HG03066 (cell line): ENCODE results near the gene ZEB2.

Source experiments
- ATAC-seq: cut with Tn5 transposase; IDR thresholded peaks from one replicate; pipeline ENCODE4 v1.9.1; 2021; ENCODE audit warnings: low read depth; ENCODE audit not compliant: unreplicated experiment

Gene ZEB2

DNA sequence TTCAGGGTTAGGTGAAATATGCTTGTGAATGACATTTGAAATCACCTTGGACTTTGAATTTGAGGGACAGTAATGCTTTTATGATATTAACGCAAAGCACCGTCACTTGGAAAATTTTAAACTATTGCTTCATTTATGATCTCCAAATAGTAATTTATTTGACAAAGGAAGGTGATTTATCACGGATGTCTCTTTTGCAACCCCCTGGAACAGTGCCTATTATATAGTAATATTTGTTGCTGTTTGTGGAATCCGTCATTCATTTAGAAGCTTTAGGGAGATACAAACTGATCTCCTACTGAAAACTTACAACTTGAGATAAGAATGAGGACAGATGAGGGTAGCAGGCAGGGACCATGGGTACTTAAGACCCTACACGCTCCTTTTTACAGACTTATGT, 10.7 kb upstream of the ZEB2 start:
- ATAC-seq, result no peak

DNA sequence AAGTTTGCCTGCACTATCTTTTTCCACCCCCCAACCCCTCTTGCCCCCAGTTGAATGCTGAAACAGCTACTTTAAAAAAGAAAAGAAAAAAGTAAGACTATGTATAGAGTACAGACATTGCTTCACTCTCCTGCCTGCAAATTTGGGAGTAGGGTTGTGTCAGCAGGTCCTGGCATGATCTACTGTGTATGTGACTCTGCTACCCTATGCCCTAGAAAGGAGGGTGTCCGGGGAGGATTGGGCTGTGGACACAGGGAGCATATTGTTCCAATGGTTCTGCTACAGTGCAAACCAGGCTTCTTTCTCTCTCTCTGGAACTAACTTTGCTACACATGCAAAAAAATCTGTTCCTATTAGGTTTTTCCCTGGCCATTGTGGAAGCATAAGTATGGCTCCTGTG, 9.9 kb upstream of the ZEB2 start:
- ATAC-seq, result no peak

DNA sequence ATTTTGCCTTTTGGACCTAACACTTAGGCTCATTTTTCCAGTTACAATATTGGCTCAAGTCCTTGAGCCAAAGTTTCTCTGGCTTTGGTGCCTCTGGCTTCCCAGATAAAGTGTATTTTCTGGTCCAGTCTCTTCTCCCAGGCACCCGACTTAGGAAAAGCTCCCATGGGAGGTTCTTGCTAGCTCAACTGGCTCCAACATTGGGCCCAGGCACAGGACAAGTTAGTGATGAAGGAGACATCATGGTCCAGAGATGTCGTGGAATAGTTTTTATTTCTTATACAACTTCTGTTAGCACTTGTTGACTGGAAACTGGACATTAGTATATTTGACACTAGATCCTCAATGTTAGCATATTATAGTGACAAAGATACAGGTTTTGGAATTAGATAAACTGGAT, 8.2 kb upstream of the ZEB2 start:
- no peak for ATAC-seq

DNA sequence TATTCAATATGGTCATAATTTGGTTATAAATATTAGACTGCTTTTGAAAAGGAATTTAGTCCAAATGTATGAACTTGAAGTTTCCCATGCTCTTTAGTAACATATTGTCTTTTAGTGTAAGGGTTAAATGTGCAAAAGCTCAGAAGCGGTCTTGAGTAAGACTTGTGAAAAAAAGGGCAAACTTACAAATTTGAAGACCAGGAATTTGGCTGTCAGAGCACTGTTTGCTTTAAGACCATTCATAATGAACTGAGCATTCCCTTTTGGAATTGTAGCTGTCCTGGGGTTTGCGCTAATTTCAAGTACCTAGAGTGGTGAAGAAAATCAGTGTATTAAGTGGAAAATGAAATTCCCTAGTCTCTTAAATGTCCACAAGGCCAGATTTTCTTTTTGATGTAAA, 6.9 kb upstream of the ZEB2 start:
- no peak for ATAC-seq

DNA sequence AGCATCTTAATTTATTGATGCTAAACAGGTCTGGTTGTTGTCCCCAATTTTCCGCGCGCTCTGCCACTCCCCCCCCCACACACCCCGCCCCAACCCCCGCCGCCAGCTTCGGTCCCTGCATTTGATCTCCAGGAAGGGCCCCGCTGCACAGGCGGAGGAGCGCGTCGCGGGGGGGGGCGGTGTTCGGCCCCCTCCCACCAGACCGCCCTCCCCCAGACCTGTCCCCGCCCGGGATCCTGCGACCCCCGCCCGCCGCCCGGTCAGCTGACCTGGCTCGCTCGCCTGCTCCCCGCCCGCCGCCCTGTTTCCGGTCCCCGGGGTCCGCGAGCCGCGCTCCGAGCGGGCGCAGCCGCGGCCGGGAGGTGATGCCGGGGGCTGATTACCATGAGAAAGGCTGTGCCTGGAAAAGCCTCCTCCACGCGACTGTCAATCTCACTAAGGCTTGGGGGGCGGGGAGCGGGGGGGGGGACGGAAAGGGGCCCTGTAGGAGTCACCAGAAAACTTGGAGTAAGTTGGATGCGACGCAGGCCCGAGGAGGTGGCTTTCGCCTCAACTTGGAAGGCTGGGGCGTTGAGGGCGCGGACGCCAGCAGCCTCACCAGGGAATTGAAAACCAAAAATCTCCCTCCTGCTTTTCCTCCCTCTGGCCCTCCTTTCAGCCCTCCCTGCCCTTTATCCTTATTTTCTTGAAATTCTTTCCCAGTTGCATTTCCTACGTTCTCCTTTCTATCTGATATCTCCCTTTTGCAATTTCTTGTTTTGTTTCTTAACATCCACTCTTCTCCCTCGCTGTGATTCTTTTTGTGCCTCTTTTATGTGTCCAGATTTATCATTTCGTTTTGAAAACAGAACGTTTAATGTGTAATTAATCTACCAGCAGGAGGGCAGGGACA, 4.4 kb upstream of the ZEB2 start:
- ATAC-seq, result no peak

DNA sequence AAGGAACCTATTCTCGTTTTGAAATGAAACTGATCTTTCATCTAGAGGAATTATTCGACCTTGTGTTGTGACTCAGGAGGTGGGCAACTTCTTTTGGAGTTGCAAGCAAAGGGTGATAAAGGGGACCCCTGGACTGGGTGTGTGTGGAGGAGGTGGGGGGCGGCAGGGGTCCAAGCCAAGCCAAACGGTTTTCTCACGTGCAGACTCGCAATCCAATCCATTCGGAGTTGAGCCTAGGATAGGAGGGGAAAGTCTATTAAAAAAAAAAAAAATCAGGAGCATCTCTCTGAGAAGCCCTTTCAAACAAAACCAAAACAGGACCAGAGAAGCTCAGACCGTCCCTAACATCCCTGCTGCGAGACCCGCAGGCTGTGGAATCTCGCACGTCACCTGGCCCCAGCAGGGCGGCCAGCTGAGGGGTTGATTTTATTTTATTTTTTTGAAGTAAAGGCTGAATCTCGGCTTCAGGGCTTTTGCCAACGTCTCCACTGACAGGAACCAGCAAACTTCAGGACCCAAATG, 3.7 kb upstream of the ZEB2 start:
- ATAC-seq, result no peak

DNA sequence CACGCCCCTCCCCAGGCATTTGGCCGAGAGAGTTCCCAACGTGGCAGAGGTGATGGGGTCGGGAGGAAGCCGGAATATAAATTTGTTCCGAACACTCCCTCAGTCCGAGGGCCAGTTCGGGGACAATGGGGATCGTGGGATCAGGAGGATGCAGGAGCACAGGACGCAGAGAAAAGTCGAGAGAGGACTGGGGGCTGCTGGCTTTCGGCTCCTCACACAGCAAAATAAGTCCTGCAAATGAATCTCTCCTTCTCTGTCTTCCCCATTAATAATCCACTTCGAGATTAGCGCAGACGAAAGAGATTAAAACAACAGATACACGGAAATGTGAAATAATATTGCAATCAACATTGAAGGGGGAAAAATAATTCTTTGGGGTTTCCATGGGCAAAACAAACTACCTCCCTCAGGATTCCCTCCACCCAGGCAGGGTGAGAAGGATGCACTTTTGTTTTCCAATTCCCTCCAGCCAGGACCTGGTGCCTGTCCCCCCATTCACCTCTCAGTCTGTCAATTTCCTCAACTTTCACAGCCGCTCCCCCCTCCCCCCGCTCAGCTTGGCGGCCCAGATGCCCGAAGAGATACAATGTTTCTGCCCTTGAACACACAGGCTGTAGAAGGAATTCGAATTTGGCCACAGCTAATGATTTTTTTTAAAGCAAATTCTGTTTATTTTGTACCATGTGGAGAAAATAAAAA, 3.1 kb upstream of the ZEB2 start:
- ATAC-seq, result no peak

DNA sequence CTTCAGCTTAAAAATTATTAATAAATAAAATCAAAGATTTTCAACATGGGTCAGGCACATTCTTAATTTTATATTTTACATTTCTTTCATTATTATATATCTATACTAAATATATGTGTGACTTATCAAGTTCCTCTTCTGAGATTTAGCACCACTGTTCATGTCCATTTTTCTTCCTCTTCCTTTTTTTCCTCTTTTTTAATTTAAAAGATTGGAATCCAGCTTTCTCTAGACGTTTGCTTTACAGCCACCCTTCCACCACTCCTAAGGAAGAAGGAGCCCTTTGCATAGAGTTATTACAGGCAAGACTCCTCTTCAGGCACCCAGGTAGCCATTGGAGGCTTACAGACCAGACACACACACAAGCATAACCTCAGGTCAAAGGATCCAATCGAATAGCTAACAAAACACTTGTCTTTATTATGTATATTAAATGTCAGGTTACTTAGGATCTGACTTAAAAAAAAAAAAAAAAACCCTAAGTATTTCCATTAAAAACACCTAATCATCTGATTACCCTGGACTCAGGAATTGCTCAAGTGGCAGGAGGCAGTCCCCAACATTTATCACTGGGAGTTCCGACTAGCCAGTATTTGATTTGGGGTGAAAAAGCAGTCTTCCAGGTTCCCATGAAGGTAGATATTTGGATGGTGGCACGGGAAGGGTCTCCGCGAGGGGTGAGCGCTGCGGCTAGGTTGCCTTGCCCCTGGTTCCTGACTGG, 2.4 kb upstream of the ZEB2 start:
- ATAC-seq, result no peak

DNA sequence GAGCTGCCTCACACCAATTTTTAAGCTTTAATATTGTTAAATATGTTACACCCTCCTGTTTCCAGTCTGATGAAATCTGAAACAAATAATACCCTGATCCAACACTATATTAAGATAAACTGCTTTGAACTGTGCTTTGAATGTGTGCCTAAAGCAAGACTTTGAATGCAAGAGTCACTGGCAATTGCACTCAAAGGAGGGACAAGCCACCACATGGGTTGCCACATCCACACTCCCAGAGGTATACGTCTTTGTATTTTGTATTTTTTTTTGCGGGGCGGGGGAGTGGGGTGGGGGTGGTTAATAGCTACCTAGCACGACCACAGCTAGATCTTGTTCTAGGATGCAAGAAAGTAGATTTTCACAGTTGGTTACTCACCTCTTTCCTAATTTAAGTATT, 1.8 kb upstream of the ZEB2 start:
- no peak for ATAC-seq

DNA sequence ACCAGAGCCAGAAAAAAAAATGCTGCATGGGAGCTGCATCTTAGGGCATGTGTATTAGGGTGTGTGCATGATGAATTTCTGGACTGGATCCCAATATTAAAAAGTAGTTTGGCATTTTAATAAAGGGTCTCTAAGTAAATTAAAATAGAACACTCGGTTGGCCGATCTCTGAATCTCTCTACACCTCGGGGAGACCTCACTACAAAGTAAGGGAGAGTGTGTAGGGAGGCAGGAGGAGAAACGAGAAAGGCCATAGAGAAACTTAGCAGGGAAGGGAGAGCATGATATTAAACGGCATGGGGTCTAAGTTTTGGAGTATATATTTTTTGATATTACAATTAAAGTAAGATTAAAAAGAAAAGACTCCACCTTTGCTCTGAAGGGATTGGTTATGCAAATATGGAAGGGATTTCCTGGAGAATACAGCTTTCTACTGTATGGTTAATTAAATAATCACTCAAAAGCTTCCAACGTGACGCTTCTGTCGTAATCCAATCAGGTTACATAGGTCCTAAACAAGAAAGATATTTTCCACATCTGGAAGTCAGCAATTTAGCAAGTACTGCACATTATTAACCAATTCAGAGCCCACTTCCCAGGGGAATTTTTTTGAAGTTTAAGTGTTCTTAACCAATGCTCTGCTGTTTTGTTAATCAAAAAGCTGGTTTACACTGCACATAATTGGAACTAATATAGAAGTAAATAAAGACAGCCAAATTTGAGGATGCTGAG, 1.0 kb upstream of the ZEB2 start:
- ATAC-seq, result no peak

DNA sequence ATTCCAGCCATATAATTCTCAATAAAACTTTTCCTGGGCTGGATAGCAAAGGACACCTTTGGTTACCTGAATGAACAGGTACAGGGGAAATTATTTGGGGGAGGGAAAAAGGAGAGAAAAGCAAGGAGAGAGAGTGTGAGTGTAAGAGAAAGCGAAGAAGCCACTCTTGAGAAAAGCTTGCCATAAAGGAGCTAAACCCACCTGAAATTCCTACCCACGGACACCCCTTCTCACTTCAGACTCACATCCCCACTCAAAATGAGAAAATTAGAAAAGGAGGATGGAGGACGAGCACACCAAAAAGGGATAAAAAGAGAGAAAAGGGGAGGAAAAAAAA, 354 bp downstream of the ZEB2 start:
- no peak for ATAC-seq

DNA sequence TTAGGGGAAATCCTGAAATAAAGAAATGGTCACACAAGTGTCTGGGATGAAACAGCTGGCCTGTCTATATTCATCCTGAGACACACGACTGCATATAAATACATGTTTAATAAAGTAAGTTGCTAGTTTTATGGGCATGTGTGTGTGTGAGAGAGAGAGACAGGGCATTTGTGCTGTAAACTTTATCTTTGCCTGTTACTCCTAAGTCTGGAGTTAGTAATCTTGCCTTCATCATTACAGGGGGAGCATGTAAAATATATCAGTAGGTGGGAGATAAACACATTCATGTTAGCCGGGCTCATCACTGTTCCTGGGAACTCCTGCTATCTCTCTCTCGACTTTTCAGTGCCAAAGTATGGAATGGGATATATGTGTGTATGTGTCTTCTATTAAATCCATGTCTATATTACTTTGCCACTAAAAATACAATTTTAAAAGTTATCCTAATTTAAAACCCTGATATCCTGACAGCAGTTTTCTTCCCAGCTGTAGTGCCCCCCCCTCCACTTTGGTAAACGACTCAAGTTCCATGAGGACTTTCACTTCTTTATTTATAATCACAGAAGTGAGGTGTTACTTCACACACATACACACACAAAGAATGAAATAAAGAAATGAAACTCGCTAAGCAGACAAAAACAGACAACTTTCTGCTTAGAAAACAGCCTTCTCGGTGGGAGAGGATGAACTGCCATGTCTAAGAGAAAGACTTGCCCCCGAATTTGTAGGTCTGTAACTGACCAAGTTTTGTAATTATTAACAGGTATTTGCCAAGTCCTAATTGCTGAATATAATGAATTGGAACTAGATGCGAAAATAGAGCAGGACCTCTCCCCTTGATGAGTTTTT, 947 bp downstream of the ZEB2 start:
- ATAC-seq, result peak; percentile 50

DNA sequence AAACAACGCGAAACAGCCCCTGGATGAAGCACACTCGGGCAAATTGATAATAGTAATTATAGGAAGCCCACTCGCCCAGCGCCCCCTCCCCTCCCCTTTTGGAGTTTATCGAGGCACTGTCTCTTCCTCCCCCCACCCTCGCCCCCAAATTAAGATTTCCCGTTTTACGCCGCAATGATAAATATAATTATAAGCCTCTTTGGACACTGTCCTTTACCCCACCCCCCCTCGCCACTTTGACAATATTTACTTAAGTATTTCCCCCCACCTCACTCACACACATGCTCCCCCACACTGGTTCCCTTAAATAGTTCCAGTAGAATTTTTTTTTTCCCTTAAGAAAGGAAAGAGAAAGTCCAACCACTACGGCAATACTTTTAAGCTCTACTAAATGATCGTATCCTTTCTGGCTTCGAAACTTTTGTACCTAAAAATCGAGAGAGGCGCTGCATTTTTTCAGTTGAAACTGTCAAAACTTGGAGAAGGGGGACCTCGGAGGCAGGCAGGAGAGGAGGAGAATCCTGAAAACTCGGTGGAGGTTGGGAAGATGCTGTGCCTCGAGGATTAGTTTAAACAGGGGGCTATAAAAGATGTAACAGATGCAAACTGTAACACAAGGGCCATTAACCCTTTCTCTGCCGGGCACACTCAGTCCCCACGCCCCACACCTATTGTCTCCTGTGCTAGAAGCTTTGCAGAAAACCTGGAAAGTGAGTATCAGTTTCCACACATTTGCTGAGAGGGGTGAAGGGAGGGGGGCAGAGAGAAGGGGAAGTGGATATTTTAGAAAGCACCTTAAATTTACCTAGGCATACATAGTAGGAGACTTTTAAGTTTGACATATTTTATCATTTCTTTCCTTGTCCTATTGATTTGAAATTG, 1.8 kb downstream of the ZEB2 start:
- no peak for ATAC-seq

DNA sequence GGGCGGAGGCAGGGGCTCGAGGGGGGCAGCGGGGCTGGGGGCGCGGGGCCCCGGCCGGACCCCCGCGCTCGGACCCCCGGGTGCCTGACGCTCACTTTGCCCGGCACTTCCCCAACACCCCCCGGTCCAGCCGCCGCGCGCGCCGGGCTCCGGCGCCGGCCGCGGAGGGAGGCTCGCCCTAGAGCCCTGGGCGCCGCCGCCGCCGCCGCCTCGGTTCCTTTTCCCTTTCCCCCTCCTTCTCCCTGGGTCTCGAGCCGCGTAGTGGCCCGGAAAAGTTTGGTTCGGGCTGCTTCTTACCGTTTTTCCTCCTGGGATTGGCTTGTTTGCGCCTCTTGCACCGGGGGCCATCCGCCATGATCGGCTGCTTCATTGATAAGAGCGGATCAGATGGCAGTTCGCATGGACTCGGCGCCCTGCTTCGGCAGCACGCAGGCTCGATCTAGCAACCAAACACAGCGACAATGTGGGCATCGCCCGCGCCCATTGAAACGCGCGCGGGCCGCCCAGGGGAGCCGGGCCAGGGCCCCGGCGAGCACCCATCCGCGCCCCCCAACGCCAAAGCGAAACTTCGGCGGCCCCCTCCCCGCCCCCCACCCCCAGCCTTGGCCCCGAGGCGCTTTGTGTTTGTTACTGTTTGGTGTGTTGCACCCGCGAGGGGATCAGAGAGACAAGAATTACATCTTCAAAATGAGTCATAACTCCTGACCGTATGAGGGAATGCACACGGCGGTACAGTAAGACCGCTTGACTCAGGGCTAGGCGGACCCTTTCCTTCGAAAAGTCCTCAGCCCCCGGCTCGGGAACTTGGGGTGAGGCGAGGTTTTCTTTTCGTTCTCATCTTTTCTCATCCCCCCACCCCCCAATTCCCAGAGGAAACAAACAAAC, 2.7 kb downstream of the ZEB2 start:
- ATAC-seq, result peak; percentile 49

DNA sequence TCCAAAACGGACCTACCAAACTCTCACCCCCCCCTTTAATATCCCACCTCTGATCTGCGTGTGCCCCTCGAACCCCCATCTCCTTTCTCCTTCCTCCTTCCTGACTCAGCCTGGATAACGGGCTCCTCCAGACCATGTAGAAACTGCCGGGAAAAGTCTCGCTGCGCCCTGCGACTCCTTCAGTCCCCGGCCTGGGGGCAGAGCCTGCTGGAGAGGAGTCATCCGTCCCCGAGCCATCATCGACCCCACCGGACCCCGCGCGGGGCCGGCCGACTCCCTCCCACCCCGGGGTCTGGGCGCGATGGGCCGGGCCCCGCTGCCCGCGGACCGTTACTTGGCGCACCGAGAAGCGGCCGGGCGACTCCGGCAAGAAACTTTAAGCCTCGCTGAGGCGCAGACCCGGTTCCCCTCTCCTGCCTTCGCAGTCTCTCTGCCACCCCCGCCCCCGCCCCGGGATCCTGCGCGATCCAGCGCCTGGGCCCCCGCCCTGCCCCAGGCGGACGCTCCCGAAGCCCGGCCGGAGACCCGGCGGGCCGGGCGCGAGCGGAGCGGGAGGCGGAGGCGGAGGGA, 3.4 kb downstream of the ZEB2 start:
- ATAC-seq, result peak; percentile 14

DNA sequence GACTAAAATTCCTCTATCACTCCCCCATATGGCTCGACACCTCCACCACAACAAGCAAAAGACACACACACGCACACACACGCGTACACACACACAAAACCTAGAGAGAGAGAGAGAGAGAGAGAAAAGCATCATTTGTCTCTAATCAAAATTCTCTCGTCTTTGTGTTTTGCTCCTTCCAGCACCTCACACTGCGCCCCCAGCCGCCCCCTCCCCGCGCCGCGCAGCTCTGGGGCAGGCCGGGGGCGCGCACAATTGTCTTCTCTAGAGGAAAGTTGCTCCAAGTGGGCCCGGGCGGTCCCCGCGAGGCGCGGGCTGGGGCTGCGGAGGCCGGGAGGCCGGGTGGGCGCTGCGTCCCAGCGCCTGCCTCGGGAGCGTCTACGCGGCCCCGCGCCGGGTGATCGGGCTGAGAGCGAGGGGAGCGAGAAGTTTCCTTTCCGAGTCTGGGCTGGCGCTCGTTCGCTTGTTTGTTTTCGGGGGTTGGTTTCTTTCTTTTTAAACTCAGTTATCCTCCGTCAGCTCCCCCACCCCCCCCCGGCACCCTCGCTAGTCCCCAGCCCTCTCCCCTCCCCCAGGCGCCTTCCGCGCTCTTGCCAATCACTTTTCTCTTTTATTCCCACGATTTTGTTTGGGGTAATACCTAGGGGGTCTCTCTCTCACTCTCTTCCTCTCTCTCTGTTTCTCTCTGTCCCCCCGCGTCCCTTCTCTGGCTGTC, 4.1 kb downstream of the ZEB2 start:
- ATAC-seq, result no peak
